ENCODE results near the gene PPIL1. TPM values are rescaled to one million over a fixed set of nuclear protein-coding genes. Genes with fewer than 3 reads are reported as not detected.

The PPIL1 gene
- total and polyA plus RNA-seq, 2 experiments from 2014 or later: 37.0 to 133 TPM

- DNase-seq (ENCODE audit: low read depth in 1 of 2, low spot score in 1 of 2): no peak
- Histone ChIP-seq H3K4me3 (no peak overlapping the region), H3K4me1 (ENCODE audit: low read depth) (peaks cover 10% of the 10 kb centered on the region), H3K9me3 (ENCODE audit: low read depth) (no peaks in the 10 kb centered on the region), H3K36me3 (peaks cover 7% of the 10 kb centered on the region), H3K27me3 (no peaks in the 10 kb centered on the region), H3K27ac (no peak overlapping the region)
- TF ChIP-seq CTCF (IDR thresholded peaks at IDR 0.05; ENCODE audit: low read depth, low read length): no peak
Observed at GRCh38 chr6:36916126-36916525, 41.5 kb upstream of the PPIL1 start.

GRCh38 chr6:36915599-36915998, 41.0 kb upstream of the PPIL1 start:
- Histone ChIP-seq H3K36me3 (peaks cover 7% of the 10 kb centered on the region), H3K27ac (no peak overlapping the region), H3K27me3 (no peaks in the 10 kb centered on the region), H3K9me3 (ENCODE audit: low read depth) (no peaks in the 10 kb centered on the region), H3K4me1 (ENCODE audit: low read depth) (peaks cover 10% of the 10 kb centered on the region), H3K4me3 (no peak overlapping the region)
- no peak for DNase-seq (ENCODE audit: low read depth in 1 of 2, low spot score in 1 of 2)
- TF ChIP-seq CTCF (IDR thresholded peaks at IDR 0.05; ENCODE audit: low read depth, low read length): no peak

GRCh38 chr6:36914227-36914794, 39.7 kb upstream of the PPIL1 start:
- no peaks in the 10 kb centered on the region for H3K27me3 ChIP-seq
- H3K4me3 ChIP-seq: no peak overlapping the region
- no peaks in the 10 kb centered on the region for H3K9me3 ChIP-seq (ENCODE audit: low read depth)
- TF ChIP-seq CTCF (IDR thresholded peaks at IDR 0.05; ENCODE audit: low read depth, low read length): peak; percentile 21
- H3K4me1 ChIP-seq (ENCODE audit: low read depth): peaks cover 9% of the 10 kb centered on the region
- peak in 1 of 2 donors; percentile 24 for DNase-seq (ENCODE audit: low read depth in 1 of 2, low spot score in 1 of 2)
- no peak overlapping the region for H3K27ac ChIP-seq
- peaks cover 7% of the 10 kb centered on the region for H3K36me3 ChIP-seq

- no peaks in the 10 kb centered on the region for H3K27me3 ChIP-seq
- no peak for DNase-seq (ENCODE audit: low read depth in 1 of 2, low spot score in 1 of 2)
Observed at GRCh38 chr6:36913082-36913481, 38.5 kb upstream of the PPIL1 start.

GRCh38 chr6:36912586-36912985, 38.0 kb upstream of the PPIL1 start:
- DNase-seq (ENCODE audit: low read depth in 1 of 2, low spot score in 1 of 2): peak in 1 of 2 donors; percentile 72
- no peak for TF ChIP-seq CTCF (IDR thresholded peaks at IDR 0.05; ENCODE audit: low read depth, low read length)
- Histone ChIP-seq H3K36me3 (peaks cover 7% of the 10 kb centered on the region), H3K27me3 (no peaks in the 10 kb centered on the region), H3K9me3 (ENCODE audit: low read depth) (no peaks in the 10 kb centered on the region), H3K4me3 (no peak overlapping the region), H3K27ac (no peak overlapping the region), H3K4me1 (ENCODE audit: low read depth) (no peaks in the 10 kb centered on the region)

More at GRCh38 chr6:36913082-36913481, 38.5 kb upstream of the PPIL1 start:
- Histone ChIP-seq H3K4me1 (ENCODE audit: low read depth) (no peaks in the 10 kb centered on the region), H3K9me3 (ENCODE audit: low read depth) (no peaks in the 10 kb centered on the region), H3K27ac (no peak overlapping the region), H3K36me3 (peaks cover 7% of the 10 kb centered on the region), H3K4me3 (no peak overlapping the region)
- TF ChIP-seq CTCF (IDR thresholded peaks at IDR 0.05; ENCODE audit: low read depth, low read length): no peak

All from cardiac muscle cell (in vitro differentiated cells and primary cell).